Transverse colon (tissue), 4 donors: ENCODE measurements around the gene F7. TPM values are rescaled to one million over a fixed set of nuclear protein-coding genes. Genes with fewer than 3 reads are reported as not detected.

Experiments
- DNase-seq: peaks from one replicate; pipeline ENCODE4 v3.0.0-alpha.2; 2019
- H3K27ac ChIP-seq, 4 donors: fragments of 200-600 bp; sonication (generic); 2 replicates each; pipeline ENCODE4 v1.5.1; 2016 to 2018; ENCODE audit warnings: inconsistent platforms in 4 of 4
- H3K27me3 ChIP-seq: fragments of 200-600 bp; sonication (generic); 2 replicates; pipeline ENCODE4 v1.5.1; 2017; ENCODE audit warnings: inconsistent platforms
- H3K36me3 ChIP-seq, 4 donors: fragments of 200-600 bp; sonication (generic); 2 replicates each; pipeline ENCODE4 v1.5.1; 2017 to 2019; ENCODE audit warnings: inconsistent platforms in 4 of 4
- H3K4me1 ChIP-seq, 4 donors: fragments of 200-600 bp; sonication (generic); 2 replicates each; pipeline ENCODE4 v1.5.1; 2017 to 2020; ENCODE audit warnings: inconsistent platforms in 4 of 4
- H3K4me3 ChIP-seq, 4 donors: fragments of 200-600 bp; sonication (generic); 1 replicate in 1 of 4; 2 replicates in 3 of 4; pipeline versions ENCODE4 v1.5.1 to v1.6.1; 2017 to 2019; ENCODE audit warnings: inconsistent platforms in 4 of 4
- H3K9me3 ChIP-seq, 2 donors: fragments of 200-600 bp; sonication (generic); 2 replicates each; pipeline ENCODE4 v1.5.1; 2017 to 2019; ENCODE audit warnings: inconsistent platforms in 2 of 2
- CTCF ChIP-seq, 5 experiments: fragments of 200-600 bp in 3 of 5; fragments of 450-650 bp in 2 of 5; sonication (generic) in 3 of 5; IDR thresholded peaks; 1 replicate in 2 of 5; 2 replicates in 3 of 5; pipeline ENCODE4 v1.5.1; 2016 to 2017; ENCODE audit warnings: antibody characterized with exemption in 5 of 5, inconsistent platforms in 3 of 5, mild to moderate bottlenecking in 2 of 5, moderate library complexity in 1 of 5
- EP300 ChIP-seq: sonication (generic); formaldehyde crosslinking; IDR thresholded peaks from one replicate; pipeline ENCODE4 v1.6.1; 2017; ENCODE audit warnings: antibody characterized with exemption, low read depth
- POLR2A ChIP-seq: fragments of 450-650 bp; IDR thresholded peaks from one replicate; pipeline ENCODE4 v1.6.1; 2016; ENCODE audit warnings: antibody characterized with exemption, mild to moderate bottlenecking, moderate library complexity
- POLR2AphosphoS5 ChIP-seq, 3 donors: sonication (generic); formaldehyde crosslinking; IDR thresholded peaks; one replicate each; pipeline ENCODE4 v1.6.1; 2016; ENCODE audit warnings: antibody characterized with exemption in 3 of 3
- WGBS, 2 donors: methylation state at CpG; one replicate each; pipeline ENCODE4 v1.1.5; 2018; ENCODE audit warnings: low coverage in 1 of 2; 5-methylcytosine and 5-hydroxymethylcytosine counted together
- in situ Hi-C, 4 donors: fragments of 200-750 bp; cut with MboI; loops; one replicate each; pipeline versions ENCODE4 v1.15.0 to v1.15.1; 2017; ENCODE audit warnings: low sequenced_read_pairs in 3 of 4, low pct_ligation_motif_present in 1 of 4, low pct_unique_long_range_greater_than_20kb in 1 of 4
- intact Hi-C: fragments of 100-400 bp; cut with DNase I; formaldehyde crosslinking; loops from one replicate; pipeline ENCODE4 v1.15.1; 2023; ENCODE audit warnings: low total_unique reads
- total RNA-seq, 4 donors: library from RNA; depleted of rRNA; stranded (reverse); fragments of >200 nt; gene quantifications; one replicate each; pipeline ENCODE4 v1.1.0, GENCODE V29; 2016

The F7 gene
- total RNA-seq, 4 donors from 2014 or later, result not detected

GRCh38 chr13:113143466-113144254 is 38.1 kb downstream of the F7 start:
- intact Hi-C loops (no loop called here), in situ Hi-C loops (no loop called here)
- WGBS, 2 donors, result 86 to 97% methylated on average over 6 to 32 of the region's 39 CpGs

GRCh38 chr13:113144255-113144629 is 38.7 kb downstream of the F7 start:
- DNase-seq, result no peak
- H3K27me3 ChIP-seq, result no peaks in the 10 kb centered on the region
- no peaks in the 10 kb centered on the region for H3K4me1 ChIP-seq
- in situ Hi-C loops, result no loop called here
- no peaks in the 10 kb centered on the region for H3K36me3 ChIP-seq
- 95 to 100% methylated on average over 5 to 9 of the region's 12 CpGs for WGBS, 2 donors
- H3K9me3 ChIP-seq, result no peaks in the 10 kb centered on the region
- intact Hi-C loops, result no loop called here
- H3K27ac ChIP-seq, result no peak overlapping the region
- no peak overlapping the region for H3K4me3 ChIP-seq
- TF ChIP-seq CTCF (IDR thresholded peaks at IDR 0.05) (no peak), POLR2A (no peak), POLR2AphosphoS5 (IDR thresholded peaks at IDR 0.05) (no peak), EP300 (no peak)

More at GRCh38 chr13:113143466-113144254, 38.1 kb downstream of the F7 start:
- Histone ChIP-seq H3K4me1 (no peaks in the 10 kb centered on the region), H3K27ac (no peak overlapping the region), H3K36me3 (no peaks in the 10 kb centered on the region), H3K27me3 (no peaks in the 10 kb centered on the region), H3K9me3 (no peaks in the 10 kb centered on the region), H3K4me3 (no peak overlapping the region)
- no peak for DNase-seq
- TF ChIP-seq EP300 (no peak), CTCF (IDR thresholded peaks at IDR 0.05) (no peak), POLR2AphosphoS5 (IDR thresholded peaks at IDR 0.05) (no peak), POLR2A (no peak)

DNA sequence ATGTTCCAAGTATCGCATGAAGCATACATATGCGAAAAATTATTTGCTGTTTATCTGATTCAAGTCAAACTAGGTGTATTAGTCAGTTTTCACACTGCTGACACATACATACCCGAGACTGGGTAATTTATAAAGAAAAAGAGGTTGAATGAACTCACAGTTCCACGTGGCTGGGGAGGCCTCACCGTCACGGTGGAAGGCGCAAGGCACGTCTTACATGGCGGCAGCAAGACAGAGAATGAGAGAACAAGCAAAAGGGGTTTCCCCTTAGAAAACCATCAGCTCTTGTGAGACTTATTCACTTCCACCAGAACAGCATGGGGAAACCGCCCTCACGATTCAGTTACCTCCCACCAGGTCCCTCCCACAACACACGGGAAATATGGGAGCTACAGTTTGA is 39.9 kb downstream of the F7 start:
- in situ Hi-C loops, result no loop called here

GRCh38 chr13:113145911-113146598 is 40.5 kb downstream of the F7 start:
- H3K9me3 ChIP-seq, result no peaks in the 10 kb centered on the region
- WGBS, 2 donors, result 83 to 97% methylated on average over 5 to 15 of the region's 15 CpGs
- H3K36me3 ChIP-seq, result no peaks in the 10 kb centered on the region
- no peak overlapping the region for H3K27ac ChIP-seq
- in situ Hi-C loops (no loop called here), intact Hi-C loops (no loop called here)
- no peak for TF ChIP-seq EP300
- TF ChIP-seq CTCF (IDR thresholded peaks at IDR 0.05), result no peak
- TF ChIP-seq POLR2A, result no peak
- no peak for TF ChIP-seq POLR2AphosphoS5 (IDR thresholded peaks at IDR 0.05)
- no peaks in the 10 kb centered on the region for H3K27me3 ChIP-seq
- H3K4me3 ChIP-seq, result no peak overlapping the region
- DNase-seq, result no peak
- H3K4me1 ChIP-seq, result no peaks in the 10 kb centered on the region

More for the DNA sequence above, 39.9 kb downstream of the F7 start:
- H3K36me3 ChIP-seq, result no peaks in the 10 kb centered on the region
- DNase-seq, result no peak
- H3K9me3 ChIP-seq, result no peaks in the 10 kb centered on the region
- H3K4me1 ChIP-seq, result no peaks in the 10 kb centered on the region
- WGBS, 2 donors, result 67 to 73% methylated on average over 12 of the region's 12 CpGs
- no peaks in the 10 kb centered on the region for H3K27me3 ChIP-seq
- intact Hi-C loops, result no loop called here
- no peak overlapping the region for H3K4me3 ChIP-seq
- no peak for TF ChIP-seq POLR2A
- no peak overlapping the region for H3K27ac ChIP-seq
